HEK293 (cell line): ENCODE measurements around the gene PRSS3.

Source experiments
- CTCF ChIP-seq: fragments of 450-650 bp; formaldehyde crosslinking; IDR thresholded peaks from 2 replicates; pipeline ENCODE4 v1.5.1; 2016; ENCODE audit warnings: missing biosample characterization, missing genetic modification characterization
- KLF1 ChIP-seq: fragments of 450-650 bp; formaldehyde crosslinking; IDR thresholded peaks from 2 replicates; pipeline ENCODE4 v1.5.1; 2016; ENCODE audit warnings: missing biosample characterization, missing genetic modification characterization
- MZF1 ChIP-seq: fragments of 450-650 bp; formaldehyde crosslinking; IDR thresholded peaks from 2 replicates; pipeline ENCODE4 v1.5.1; 2017; ENCODE audit warnings: missing biosample characterization, missing genetic modification characterization, borderline replicate concordance
- PBX3 ChIP-seq: sonication (generic); formaldehyde crosslinking; IDR thresholded peaks from 2 replicates; pipeline ENCODE4 v1.8.1; 2022; ENCODE audit warnings: mild to moderate bottlenecking, moderate library complexity, missing genetic modification reagents
- ZNF394 ChIP-seq: fragments of 450-650 bp; formaldehyde crosslinking; IDR thresholded peaks from 2 replicates; pipeline ENCODE4 v1.5.1; 2016; ENCODE audit warnings: missing biosample characterization, missing genetic modification characterization, mild to moderate bottlenecking, moderate library complexity, borderline replicate concordance
- TF ChIP-seq, protein P1 (sequence below): fragments of 450-650 bp; formaldehyde crosslinking; IDR thresholded peaks from 2 replicates; pipeline ENCODE4 v1.5.1; 2016; ENCODE audit warnings: missing biosample characterization, missing genetic modification characterization, low read depth

DNA sequence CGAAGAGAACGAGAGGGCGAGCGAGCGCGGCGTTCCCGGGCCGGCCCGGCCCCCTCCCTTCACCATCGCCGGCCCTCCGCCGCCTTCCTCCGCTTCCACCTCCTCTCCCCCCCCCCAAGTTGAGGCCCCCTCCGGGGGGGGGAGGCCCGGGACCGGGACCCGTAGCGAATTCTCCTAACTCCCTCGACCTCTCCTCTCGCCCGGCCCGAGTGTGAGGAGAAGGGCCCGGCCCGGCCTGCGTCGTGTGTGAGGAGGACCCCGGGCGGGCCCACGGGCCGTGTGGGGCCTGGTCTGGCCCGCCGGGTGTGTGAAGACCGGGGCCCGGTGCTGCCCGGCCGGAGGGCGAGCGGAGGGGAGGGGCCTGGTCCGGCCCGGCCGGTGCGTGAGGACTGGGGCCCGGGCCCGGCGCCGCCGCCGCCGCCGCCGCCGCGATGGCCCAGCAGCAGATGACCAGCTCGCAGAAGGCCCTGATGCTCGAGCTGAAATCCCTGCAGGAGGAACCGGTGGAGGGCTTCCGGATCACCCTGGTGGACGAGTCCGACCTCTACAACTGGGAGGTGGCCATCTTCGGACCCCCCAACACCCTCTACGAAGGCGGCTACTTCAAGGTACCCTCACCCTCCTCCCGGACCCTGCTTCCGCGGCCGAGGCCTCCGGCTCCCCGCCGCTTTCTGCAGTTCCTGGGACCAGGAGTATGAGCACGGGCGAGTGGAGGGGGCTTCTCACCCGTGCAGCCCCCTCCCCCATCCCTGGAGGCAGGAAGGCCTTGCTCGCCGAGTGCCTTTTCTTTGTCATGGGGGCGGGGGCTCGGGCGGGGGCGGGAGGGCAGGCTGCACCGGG, 22.2 kb downstream of the PRSS3 start:
- TF ChIP-seq CTCF (tag by site-specific recombination) (no peak), PBX3 (CRISPR knock-in tag) (no peak), ZNF394 (tag by site-specific recombination) (no peak), KLF1 (tag by site-specific recombination) (no peak), MZF1 (tag by site-specific recombination) (no peak)
- TF ChIP-seq, protein P1, sequence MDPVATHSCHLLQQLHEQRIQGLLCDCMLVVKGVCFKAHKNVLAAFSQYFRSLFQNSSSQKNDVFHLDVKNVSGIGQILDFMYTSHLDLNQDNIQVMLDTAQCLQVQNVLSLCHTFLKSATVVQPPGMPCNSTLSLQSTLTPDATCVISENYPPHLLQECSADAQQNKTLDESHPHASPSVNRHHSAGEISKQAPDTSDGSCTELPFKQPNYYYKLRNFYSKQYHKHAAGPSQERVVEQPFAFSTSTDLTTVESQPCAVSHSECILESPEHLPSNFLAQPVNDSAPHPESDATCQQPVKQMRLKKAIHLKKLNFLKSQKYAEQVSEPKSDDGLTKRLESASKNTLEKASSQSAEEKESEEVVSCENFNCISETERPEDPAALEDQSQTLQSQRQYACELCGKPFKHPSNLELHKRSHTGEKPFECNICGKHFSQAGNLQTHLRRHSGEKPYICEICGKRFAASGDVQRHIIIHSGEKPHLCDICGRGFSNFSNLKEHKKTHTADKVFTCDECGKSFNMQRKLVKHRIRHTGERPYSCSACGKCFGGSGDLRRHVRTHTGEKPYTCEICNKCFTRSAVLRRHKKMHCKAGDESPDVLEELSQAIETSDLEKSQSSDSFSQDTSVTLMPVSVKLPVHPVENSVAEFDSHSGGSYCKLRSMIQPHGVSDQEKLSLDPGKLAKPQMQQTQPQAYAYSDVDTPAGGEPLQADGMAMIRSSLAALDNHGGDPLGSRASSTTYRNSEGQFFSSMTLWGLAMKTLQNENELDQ (tag by site-specific recombination), result no peak
